ENCODE results near the gene VAMP1.
A peak's percentile ranks its signal among the peaks of the same experiment; 100 is the strongest.

GRCh38 chr12:6465467-6466183 lies 4.9 kb downstream of the VAMP1 start:
- peak; percentile 77 to 94 (median 86) for TF ChIP-seq CTCF (IDR thresholded peaks at IDR 0.05)
- TF ChIP-seq EP300 (IDR thresholded peaks at IDR 0.05; ENCODE audit: low read depth), result no peak
- peak in 1 of 3 donors; percentile 22 for TF ChIP-seq POLR2AphosphoS5 (IDR thresholded peaks at IDR 0.05)

Measured in transverse colon (tissue), 4 donors.